Panc1 (cell line): ENCODE data around the gene TRIM44. TPM values are rescaled to one million over a fixed set of nuclear protein-coding genes. Genes with fewer than 3 reads are reported as not detected.

ENCODE experiments used
- ATAC-seq: fragments of 200-7000 bp; cut with Tn5 transposase; 2 replicates; pipeline ENCODE4 v1.9.1; 2020; ENCODE audit warnings: mild to moderate bottlenecking, moderate library complexity
- BruUV-seq: library from RNA; stranded (reverse); fragments of 400-500 nt; replicated peaks from 2 replicates; lab custom pipeline; 2021; lab: Mats Ljungman, UMichigan
- CTCF ChIA-PET: fragments of 300-600 bp; sonication (Branson Sonifier 250); formaldehyde crosslinking; loops from one replicate; lab custom pipeline; 2022; ENCODE audit warnings: antibody characterized with exemption; lab: Charles Lee
- POLR2A ChIA-PET: fragments of 300-600 bp; sonication (Branson Sonifier 250); formaldehyde crosslinking; loops from one replicate; lab custom pipeline; 2022; ENCODE audit warnings: antibody characterized with exemption; lab: Charles Lee
- DNase-seq: peaks from one replicate; pipeline ENCODE4 v3.0.0-alpha.2; 2010; ENCODE audit warnings: low read depth, low spot score
- H3K27ac ChIP-seq: 2 replicates; pipeline ENCODE4 v1.5.1; 2011; ENCODE audit warnings: mild to moderate bottlenecking, low read length, inconsistent platforms
- H3K27me3 ChIP-seq: fragments of 200-500 bp; sonication (Bioruptor generic); 2 replicates; pipeline ENCODE4 v1.6.0; 2014; ENCODE audit warnings: low read length, inconsistent platforms; ENCODE audit not compliant: control insufficient read depth, insufficient read depth
- H3K36me3 ChIP-seq: fragments of 200-500 bp; sonication (Bioruptor generic); 2 replicates; pipeline ENCODE4 v1.5.1; 2014; ENCODE audit warnings: inconsistent platforms, mild to moderate bottlenecking, low read length, moderate library complexity; ENCODE audit not compliant: control insufficient read depth, insufficient read depth
- H3K4me1 ChIP-seq: 2 replicates; pipeline ENCODE4 v1.5.1; 2011; ENCODE audit warnings: inconsistent platforms, mild to moderate bottlenecking, low read length, moderate library complexity; ENCODE audit not compliant: control insufficient read depth, insufficient read depth
- H3K4me3 ChIP-seq, 2 experiments: 2 replicates each; pipeline ENCODE4 v1.5.1; 2011 to 2012; ENCODE audit warnings: low read depth in 2 of 2, low read length in 2 of 2, mild to moderate bottlenecking in 2 of 2, inconsistent platforms in 1 of 2, moderate library complexity in 1 of 2
- H3K9me3 ChIP-seq: fragments of 200-500 bp; sonication (Bioruptor generic); 2 replicates; pipeline ENCODE4 v1.5.1; 2014; ENCODE audit warnings: low read depth, mild to moderate bottlenecking, inconsistent platforms, low read length, moderate library complexity; ENCODE audit not compliant: control insufficient read depth, insufficient read depth
- CTCF ChIP-seq: fragments of 450-650 bp; IDR thresholded peaks from 2 replicates; pipeline ENCODE4 v1.5.1; 2017; ENCODE audit warnings: mild to moderate bottlenecking
- POLR2AphosphoS5 ChIP-seq: IDR thresholded peaks from 2 replicates; pipeline ENCODE4 v1.6.1; 2012; ENCODE audit warnings: mild to moderate bottlenecking, low read depth, low read length, moderate library complexity
- REST ChIP-seq, 2 experiments: IDR thresholded peaks; 2 replicates each; pipeline ENCODE4 v1.6.1; 2011 to 2012; ENCODE audit warnings: low read depth in 2 of 2, control low read depth in 1 of 2, low read length in 1 of 2, mild to moderate bottlenecking in 1 of 2, moderate library complexity in 1 of 2; ENCODE audit not compliant: insufficient read depth in 1 of 2
- SIN3A ChIP-seq: IDR thresholded peaks from 2 replicates; pipeline ENCODE4 v1.6.1; 2012; ENCODE audit warnings: low read depth, mild to moderate bottlenecking, low read length, moderate library complexity, borderline replicate concordance; ENCODE audit not compliant: insufficient read depth
- TCF7L2 ChIP-seq: IDR thresholded peaks from 2 replicates; pipeline ENCODE4 v1.6.1; 2011; ENCODE audit warnings: mild to moderate bottlenecking, low read depth, low read length, inconsistent platforms
- in situ Hi-C: cut with HindIII; loops from 2 replicates; pipeline ENCODE4 v1.10.0; 2016; ENCODE audit warnings: low sequenced_read_pairs, low pct_unique_long_range_greater_than_20kb
- intact Hi-C: fragments of 100-400 bp; cut with micrococcal nuclease; formaldehyde crosslinking; loops from one replicate; pipeline ENCODE4 v1.10.0; 2022; ENCODE audit not compliant: unreplicated experiment
- total RNA-seq: library from RNA; stranded (reverse); gene quantifications from one replicate; pipeline ENCODE4 v1.2.1, GENCODE V29; 2021; ENCODE audit not compliant: unreplicated experiment

The TRIM44 gene
- total RNA-seq, 1 experiment from 2014 or later = 80.3 TPM

GRCh38 chr11:35763765-35764164 lies 101.2 kb downstream of the TRIM44 start:
- ChIA-PET POLR2A (no interaction called here), CTCF (no interaction called here)
- intact Hi-C loops (no loop called here), in situ Hi-C loops (no loop called here)
- TF ChIP-seq REST (IDR thresholded peaks at IDR 0.05; ENCODE audit: insufficient read depth in 1 of 2, low read depth in 2 of 2, low read length in 1 of 2) (no peak), CTCF (no peak), TCF7L2 (no peak), POLR2AphosphoS5 (no peak), SIN3A (no peak)
- ATAC-seq (no peak), DNase-seq (no peak)
- Histone ChIP-seq H3K4me1 (no peaks in the 10 kb centered on the region), H3K9me3 (no peaks in the 10 kb centered on the region), H3K4me3 (no peak overlapping the region), H3K27ac (no peak overlapping the region), H3K36me3 (no peaks in the 10 kb centered on the region), H3K27me3 (no peaks in the 10 kb centered on the region)
- no TSS peak for BruUV-seq

- Histone ChIP-seq H3K27me3 (no peaks in the 10 kb centered on the region), H3K27ac (no peak overlapping the region), H3K36me3 (no peaks in the 10 kb centered on the region), H3K4me3 (no peak overlapping the region), H3K4me1 (no peaks in the 10 kb centered on the region), H3K9me3 (no peaks in the 10 kb centered on the region)
- intact Hi-C loops (no loop called here), in situ Hi-C loops (no loop called here)
- ATAC-seq (no peak), DNase-seq (no peak)
- POLR2A ChIA-PET = no interaction called here
- TF ChIP-seq SIN3A (no peak), CTCF (no peak), POLR2AphosphoS5 (no peak), REST (IDR thresholded peaks at IDR 0.05; ENCODE audit: insufficient read depth in 1 of 2, low read depth in 2 of 2, low read length in 1 of 2) (no peak), TCF7L2 (no peak)
- CTCF ChIA-PET = no interaction called here
- BruUV-seq = no TSS peak
Measured at GRCh38 chr11:35764417-35764816, 101.8 kb downstream of the TRIM44 start.
